HG02938 (cell line): ENCODE data around the gene TMEM176A.
"Not testable (repeated sequence)": the region's sequence is repeated elsewhere in the genome, so short reads cannot be mapped to it uniquely, and the experiment has no call there.

Source experiments
- ATAC-seq: cut with Tn5 transposase; IDR thresholded peaks from one replicate; pipeline ENCODE4 v1.9.1; 2021; ENCODE audit warnings: mild to moderate bottlenecking, moderate library complexity; ENCODE audit not compliant: unreplicated experiment

The TMEM176A gene

GRCh38 chr7:150807616-150808438, 7.3 kb downstream of the TMEM176A start:
- ATAC-seq: not testable (repeated sequence)

- ATAC-seq: no peak
Measured at GRCh38 chr7:150814328-150815001, 13.9 kb downstream of the TMEM176A start.

GRCh38 chr7:150818971-150819370, 18.4 kb downstream of the TMEM176A start:
- ATAC-seq: no peak

GRCh38 chr7:150820148-150820547, 19.6 kb downstream of the TMEM176A start:
- no peak for ATAC-seq

- no peak for ATAC-seq
Measured at GRCh38 chr7:150820578-150821198, 20.1 kb downstream of the TMEM176A start.

GRCh38 chr7:150823043-150823442, 22.5 kb downstream of the TMEM176A start:
- no peak for ATAC-seq

- no peak for ATAC-seq
Measured at GRCh38 chr7:150823484-150824126, 23.0 kb downstream of the TMEM176A start.

- no peak for ATAC-seq
Measured at GRCh38 chr7:150824379-150825177, 24.0 kb downstream of the TMEM176A start.

- no peak for ATAC-seq
Measured at GRCh38 chr7:150826061-150826849, 25.7 kb downstream of the TMEM176A start.

GRCh38 chr7:150828384-150828783, 27.8 kb downstream of the TMEM176A start:
- ATAC-seq: no peak

- no peak for ATAC-seq
Measured at GRCh38 chr7:150829426-150829825, 28.9 kb downstream of the TMEM176A start.

GRCh38 chr7:150830937-150831336, 30.4 kb downstream of the TMEM176A start:
- ATAC-seq: no peak

GRCh38 chr7:150831851-150832250, 31.3 kb downstream of the TMEM176A start:
- ATAC-seq: no peak

- ATAC-seq: no peak
Measured at GRCh38 chr7:150835019-150835418, 34.5 kb downstream of the TMEM176A start.

- no peak for ATAC-seq
Measured at GRCh38 chr7:150835702-150836280, 35.2 kb downstream of the TMEM176A start.

GRCh38 chr7:150838965-150839650, 38.5 kb downstream of the TMEM176A start:
- ATAC-seq: no peak

GRCh38 chr7:150842018-150842417, 41.4 kb downstream of the TMEM176A start:
- no peak for ATAC-seq

- no peak for ATAC-seq
Measured at GRCh38 chr7:150842716-150843115, 42.1 kb downstream of the TMEM176A start.

- no peak for ATAC-seq
Measured at GRCh38 chr7:150845421-150845861, 44.9 kb downstream of the TMEM176A start.
